ENCODE data around the gene PIK3C3. TPM values are rescaled to one million over a fixed set of nuclear protein-coding genes. Genes with fewer than 3 reads are reported as not detected.

The PIK3C3 gene
- total and polyA plus RNA-seq, 2 of the 8 experiments (the other 6 are each of a cell fraction or from before 2014, with no cell fraction given) = 15.3 to 47.4 TPM

GRCh38 chr18:42053188-42053781, 98.3 kb downstream of the PIK3C3 start:
- no peak overlapping the region for H4K91ac ChIP-seq (replicated peaks; ENCODE audit: insufficient read length, low read length)
- no peak overlapping the region for H2BK20ac ChIP-seq (ENCODE audit: low read length)
- no peaks in the 10 kb centered on the region for H3K9me3 ChIP-seq (ENCODE audit: insufficient read depth in 2 of 2, low read depth in 1 of 2, low read length in 1 of 2)
- H3K36me3 ChIP-seq (ENCODE audit: control insufficient read depth in 2 of 4, insufficient read depth in 4 of 4, low read length in 3 of 4) = peaks cover 0 to 7% (median 2%) of the 10 kb centered on the region in 4 experiments; a peak in 2 of 8 replicates
- H2BK5ac ChIP-seq (ENCODE audit: low read depth, low read length) = no peak overlapping the region
- no peak overlapping the region for H2BK12ac ChIP-seq (ENCODE audit: low read depth, low read length)
- no peaks in the 10 kb centered on the region for H3K4me1 ChIP-seq (replicated peaks in 1 of 4; ENCODE audit: control insufficient read depth in 3 of 4, insufficient read depth in 4 of 4, low read length in 3 of 4)
- no peak overlapping the region for H4K8ac ChIP-seq (ENCODE audit: extremely low read depth, insufficient read depth, low read length)
- H2BK15ac ChIP-seq (ENCODE audit: low read length) = no peak overlapping the region
- CTCF ChIA-PET (ENCODE audit: partially characterized antibody) = interaction anchor here (0.6 to 2.8 kb wide), 39 partner anchors 8 to 1547 kb away, joined by 3 to 21 read pairs (median 4); no protein-coding TSS in a partner anchor
- H3K23ac ChIP-seq (ENCODE audit: insufficient read length) = no peak overlapping the region
- no peaks in the 10 kb centered on the region for H3K27me3 ChIP-seq (replicated peaks in 1 of 4; ENCODE audit: control insufficient read depth in 3 of 4, extremely low read depth in 1 of 4, insufficient read depth in 3 of 4, low read length in 3 of 4)
- no peak overlapping the region for H3K56ac ChIP-seq (replicated peaks; ENCODE audit: insufficient read length, low read depth, low read length)
- H2AFZ ChIP-seq (ENCODE audit: low read length) = no peak overlapping the region
- H4K5ac ChIP-seq (ENCODE audit: insufficient read length, low read depth, low read length) = no peak overlapping the region
- H3K79me1 ChIP-seq (ENCODE audit: low read depth, low read length) = no peaks in the 10 kb centered on the region
- no peak overlapping the region for H2AK5ac ChIP-seq (ENCODE audit: low read depth, low read length)
- H3K27ac ChIP-seq (ENCODE audit: low read depth, low read length) = no peak overlapping the region
- no peaks in the 10 kb centered on the region for H3K79me2 ChIP-seq (ENCODE audit: control insufficient read depth in 1 of 2, insufficient read depth in 2 of 2, low read length in 2 of 2)
- no peak overlapping the region for H3K9ac ChIP-seq (replicated peaks in 1 of 4; ENCODE audit: extremely low read depth in 1 of 4, low read depth in 3 of 4, low read length in 3 of 4)
- POLR2A ChIA-PET (ENCODE audit: partially characterized antibody) = interaction anchor here (0.7 kb wide), 1 partner anchor 1336 kb away, joined by 5 read pairs; no protein-coding TSS in a partner anchor
- no peak overlapping the region for H3K4me3 ChIP-seq (ENCODE audit: extremely low read depth in 1 of 4, insufficient read depth in 2 of 4, low read depth in 3 of 4, low read length in 4 of 4)
- H3K4me2 ChIP-seq (ENCODE audit: insufficient read depth in 1 of 2, low read depth in 2 of 2, low read length in 2 of 2) = no peak overlapping the region
- no peak overlapping the region for H3K4ac ChIP-seq (replicated peaks; ENCODE audit: insufficient read length, low read depth, low read length)
- 23% methylated on average over 5 of the region's 5 CpGs; no CpG with 5 or more reads in 1 of the 2 experiments for WGBS, 2 experiments (ENCODE audit: extremely low coverage in 1 of 2, insufficient coverage in 1 of 2, insufficient read length in 1 of 2, insufficient replicate concordance in 2 of 2, low coverage in 1 of 2, low lambda C conversion rate in 2 of 2, missing lambda C conversion rate in 1 of 2)
- TF ChIP-seq ATF2 (IDR thresholded peaks at IDR 0.05; ENCODE audit: low read length) (no peak), RAD21 (IDR thresholded peaks at IDR 0.05 in 1 of 2, conservative IDR thresholded peaks at IDR 0.05 in 1 of 2; ENCODE audit: low read depth in 2 of 2, low read length in 2 of 2) (peak; percentile 73 to 75), CTCF (IDR thresholded peaks at IDR 0.05; ENCODE audit: control extremely low read depth in 1 of 3, insufficient read depth in 1 of 3, low read depth in 1 of 3, low read length in 3 of 3) (peak in 2 of 3 experiments; percentile 42 to 73; a peak in 2 of 4 replicates)
- H2BK120ac ChIP-seq (replicated peaks; ENCODE audit: low read depth, low read length) = no peak overlapping the region
- no peak overlapping the region for H3K18ac ChIP-seq (ENCODE audit: extremely low read depth, low read length)
- no peak overlapping the region for H3K14ac ChIP-seq (ENCODE audit: insufficient read length)
- no peaks in the 10 kb centered on the region; the same call in 1 of the 2 replicates for H3K23me2 ChIP-seq (ENCODE audit: low read depth, low read length)
- FAIRE-seq = peak; percentile 88
- DNase-seq (ENCODE audit: low read depth in 1 of 2, low spot score in 2 of 2) = peak in 1 of 2 experiments; percentile 58
- no peaks in the 10 kb centered on the region for H4K20me1 ChIP-seq (replicated peaks in 1 of 2; ENCODE audit: control insufficient read depth in 1 of 2, insufficient read depth in 2 of 2, low read length in 2 of 2)
